IPS-20b (cell line): ENCODE results near the gene TUBB.

ENCODE experiments used
- H3K27ac ChIP-seq: one replicate; pipeline ENCODE4 v1.5.1; 2013; ENCODE audit warnings: low read length
- H3K27me3 ChIP-seq: 2 replicates; pipeline ENCODE4 v1.6.1; 2013; ENCODE audit warnings: mild to moderate bottlenecking, low read length, inconsistent platforms; ENCODE audit not compliant: insufficient read depth
- H3K36me3 ChIP-seq: 2 replicates; pipeline ENCODE4 v1.6.1; 2013; ENCODE audit warnings: low read depth, mild to moderate bottlenecking, inconsistent platforms, low read length, moderate library complexity; ENCODE audit not compliant: insufficient read depth
- H3K4me1 ChIP-seq: 2 replicates; pipeline ENCODE4 v1.6.1; 2013; ENCODE audit warnings: mild to moderate bottlenecking, control low read depth, inconsistent platforms, low read length, moderate library complexity; ENCODE audit not compliant: insufficient read depth
- H3K4me3 ChIP-seq: 2 replicates; pipeline ENCODE4 v1.5.1; 2013; ENCODE audit warnings: mild to moderate bottlenecking, low read length, inconsistent platforms
- H3K9ac ChIP-seq: 2 replicates; pipeline ENCODE4 v1.6.1; 2013; ENCODE audit warnings: low read depth, mild to moderate bottlenecking, inconsistent platforms, low read length, moderate library complexity
- H3K9me3 ChIP-seq: 2 replicates; pipeline ENCODE4 v1.6.1; 2013; ENCODE audit warnings: mild to moderate bottlenecking, low read depth, low read length, inconsistent platforms; ENCODE audit not compliant: insufficient read depth

The TUBB gene

GRCh38 chr6:30719791-30720737 is at the start of gene TUBB:
TSS of gene TUBB (plus strand) at chr6:30720352. CDS start at chr6:30720507, 155 bp downstream.
- Histone ChIP-seq H3K36me3 (peaks cover 40% of the 10 kb centered on the region), H3K9ac (peak within 1 kb of the TSS; percentile 99), H3K4me3 (peak within 1 kb of the TSS; percentile 98), H3K27ac (peak within 1 kb of the TSS; percentile 91), H3K9me3 (no peaks in the 10 kb centered on the region), H3K27me3 (no peaks in the 10 kb centered on the region), H3K4me1 (peaks cover 10% of the 10 kb centered on the region)

GRCh38 chr6:30670760-30671527 is 49.2 kb upstream of the TUBB start:
- no peaks in the 10 kb centered on the region for H3K4me1 ChIP-seq
- no peaks in the 10 kb centered on the region for H3K9me3 ChIP-seq
- H3K27me3 ChIP-seq: no peaks in the 10 kb centered on the region
- peaks cover 32% of the 10 kb centered on the region for H3K36me3 ChIP-seq
- no peak overlapping the region for H3K27ac ChIP-seq
- no peak overlapping the region for H3K4me3 ChIP-seq
- H3K9ac ChIP-seq: no peak overlapping the region

GRCh38 chr6:30672445-30673253 is 47.5 kb upstream of the TUBB start, which contains the start of gene DHX16:
TSS of gene DHX16 (minus strand) at chr6:30673006. CDS start at chr6:30672841, 165 bp downstream.
- Histone ChIP-seq H3K4me3 (peak within 1 kb of the TSS; percentile 96), H3K9me3 (no peaks in the 10 kb centered on the region), H3K27ac (no peak within 1 kb of the TSS), H3K36me3 (peaks cover 35% of the 10 kb centered on the region), H3K4me1 (no peaks in the 10 kb centered on the region), H3K9ac (peak within 1 kb of the TSS; percentile 85), H3K27me3 (no peaks in the 10 kb centered on the region)

DNA sequence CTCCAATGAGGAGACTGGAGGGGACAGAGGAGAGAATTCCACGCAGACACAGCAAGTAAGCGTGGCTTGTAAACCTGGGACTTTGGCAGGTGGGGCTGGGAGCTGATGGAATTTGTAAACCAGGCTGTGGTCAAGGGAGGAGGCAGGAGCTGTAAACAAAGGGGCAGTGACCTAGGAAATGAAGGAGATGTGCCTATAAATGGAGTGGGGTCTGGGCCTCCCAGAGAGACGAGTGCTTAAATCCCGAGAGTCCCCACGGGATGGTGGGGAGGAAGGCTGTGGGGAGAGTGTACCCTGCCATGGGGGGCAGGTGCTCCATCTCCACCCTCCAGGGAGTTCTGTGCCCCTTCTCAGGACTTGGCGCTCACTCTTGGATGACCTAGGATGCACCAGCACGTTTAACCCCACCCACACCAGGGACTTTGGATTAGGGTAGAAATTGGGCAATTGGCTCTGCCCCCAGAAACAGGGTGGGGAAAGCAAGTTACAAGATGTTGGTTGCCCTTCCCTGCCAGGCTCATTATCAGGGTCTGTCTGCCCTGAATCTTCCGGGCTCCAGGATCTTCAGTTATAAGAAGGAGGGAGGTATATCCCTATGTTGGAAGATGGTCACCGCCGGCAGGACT is 43.4 kb upstream of the TUBB start:
- Histone ChIP-seq H3K36me3 (peaks cover 23% of the 10 kb centered on the region), H3K9me3 (no peaks in the 10 kb centered on the region), H3K9ac (no peak overlapping the region), H3K4me1 (peaks cover 7% of the 10 kb centered on the region; the same call in 1 of the 2 replicates), H3K27ac (no peak overlapping the region), H3K27me3 (no peaks in the 10 kb centered on the region), H3K4me3 (no peak overlapping the region)

DNA sequence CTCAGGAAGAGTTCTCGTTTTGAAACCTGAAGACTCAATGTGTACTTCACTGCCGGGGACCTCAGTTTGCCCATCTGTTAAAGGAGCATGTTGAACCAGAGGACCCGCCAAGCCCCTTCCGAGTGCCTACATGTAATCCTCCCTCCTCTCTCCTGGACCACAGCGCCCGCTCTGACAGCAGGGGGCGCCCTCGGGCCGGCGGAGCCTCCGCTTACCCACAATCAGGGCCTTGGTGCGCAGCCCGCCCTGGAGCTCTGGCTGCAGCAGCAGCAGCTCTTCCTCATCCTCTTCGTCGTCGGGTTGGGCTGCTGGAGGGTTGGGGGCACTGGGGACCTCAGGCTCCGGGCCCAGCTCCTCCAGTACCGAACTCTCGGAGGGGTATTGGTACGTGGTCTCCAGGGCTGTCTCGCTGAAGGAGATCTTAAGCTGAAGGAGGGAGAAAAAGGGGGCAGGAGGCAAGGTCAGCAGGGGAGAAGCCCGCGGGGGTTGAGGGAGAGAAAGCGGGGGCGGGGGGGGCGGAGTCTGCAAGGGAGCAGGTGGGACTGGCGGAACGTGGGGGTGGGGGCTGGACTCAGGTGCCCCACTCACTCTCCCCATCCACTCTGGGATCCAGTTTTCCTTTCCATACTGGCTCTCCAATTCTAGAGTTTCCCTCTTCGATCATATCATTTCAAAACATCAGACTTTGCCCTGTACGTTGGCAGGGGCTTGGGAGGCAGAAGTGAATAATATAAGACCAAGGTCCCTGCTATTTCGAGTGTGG is 41.0 kb upstream of the TUBB start:
- peaks cover 26% of the 10 kb centered on the region; the same call in 1 of the 2 replicates for H3K4me1 ChIP-seq
- H3K9ac ChIP-seq: peak overlapping the region; percentile 67; the same call in 1 of the 2 replicates
- H3K4me3 ChIP-seq: peak overlapping the region; percentile 54; the same call in 1 of the 2 replicates
- peaks cover 23% of the 10 kb centered on the region for H3K36me3 ChIP-seq
- no peaks in the 10 kb centered on the region for H3K9me3 ChIP-seq
- no peaks in the 10 kb centered on the region for H3K27me3 ChIP-seq
- H3K27ac ChIP-seq: peak overlapping the region; percentile 39

- Histone ChIP-seq H3K27ac (no peak overlapping the region), H3K4me3 (peak overlapping the region; percentile 54; the same call in 1 of the 2 replicates), H3K36me3 (peaks cover 23% of the 10 kb centered on the region), H3K27me3 (no peaks in the 10 kb centered on the region), H3K9me3 (no peaks in the 10 kb centered on the region), H3K9ac (peak overlapping the region; percentile 67), H3K4me1 (peaks cover 26% of the 10 kb centered on the region; the same call in 1 of the 2 replicates)
Observed at GRCh38 chr6:30679765-30680535, 40.2 kb upstream of the TUBB start.

DNA sequence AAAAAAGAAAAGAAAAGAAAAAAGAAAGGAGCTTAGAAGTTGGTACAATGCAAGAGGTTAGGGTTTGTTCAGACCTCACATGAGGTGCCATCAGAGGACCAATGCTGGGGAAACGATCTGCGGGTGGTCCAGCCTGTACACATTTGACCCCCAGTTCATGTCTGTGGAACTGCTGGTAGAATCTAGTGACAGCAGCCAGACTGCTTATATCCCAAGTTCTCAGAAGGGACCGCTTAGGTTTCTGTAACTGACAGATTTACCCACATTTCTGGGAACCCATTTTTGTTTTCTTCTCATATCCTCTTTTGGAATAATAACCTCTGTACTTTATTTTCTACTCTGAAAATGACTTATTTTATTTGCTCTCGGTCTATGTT is 38.4 kb upstream of the TUBB start:
- Histone ChIP-seq H3K9me3 (no peaks in the 10 kb centered on the region), H3K4me3 (no peak overlapping the region; the same call in 1 of the 2 replicates), H3K4me1 (peaks cover 31% of the 10 kb centered on the region; the same call in 1 of the 2 replicates), H3K27me3 (no peaks in the 10 kb centered on the region), H3K9ac (no peak overlapping the region; the same call in 1 of the 2 replicates), H3K36me3 (peaks cover 15% of the 10 kb centered on the region), H3K27ac (no peak overlapping the region)

GRCh38 chr6:30682143-30683117 is 37.7 kb upstream of the TUBB start:
- peaks cover 9% of the 10 kb centered on the region; the same call in 1 of the 2 replicates for H3K36me3 ChIP-seq
- H3K27ac ChIP-seq: peak overlapping the region; percentile 32
- H3K4me3 ChIP-seq: peak overlapping the region; percentile 50; the same call in 1 of the 2 replicates
- H3K9ac ChIP-seq: peak overlapping the region; percentile 69; the same call in 1 of the 2 replicates
- H3K9me3 ChIP-seq: no peaks in the 10 kb centered on the region
- H3K27me3 ChIP-seq: no peaks in the 10 kb centered on the region
- peaks cover 31% of the 10 kb centered on the region; the same call in 1 of the 2 replicates for H3K4me1 ChIP-seq
